SK-N-SH (cell line): ENCODE data around the gene NTMT1. TPM values are rescaled to one million over a fixed set of nuclear protein-coding genes. Genes with fewer than 3 reads are reported as not detected.

Experiments used
- CTCF ChIA-PET: fragments of 300-600, 350-600 bp; formaldehyde crosslinking; extraction: SDS; loops from one replicate; lab custom pipeline; 2021; lab: Yijun Ruan, JAX
- POLR2A ChIA-PET: fragments of 350-600 bp; sonication (Branson Sonifier 250); formaldehyde crosslinking; extraction: SDS; loops from one replicate; lab custom pipeline; 2020; ENCODE audit warnings: antibody characterized with exemption, inconsistent platforms; lab: Yijun Ruan, JAX
- DNase-seq: peaks from one replicate; pipeline ENCODE4 v3.0.0; 2012
- H2AFZ ChIP-seq: fragments of 200-600 bp; sonication (generic); 2 replicates; pipeline ENCODE4 v1.8.1; 2016; ENCODE audit warnings: antibody characterized with exemption, mild to moderate bottlenecking, low read depth
- H3F3A ChIP-seq: fragments of 200-600 bp; sonication (generic); replicated peaks from 2 replicates; pipeline ENCODE3; 2016; ENCODE audit warnings: antibody characterized with exemption, mild to moderate bottlenecking; ENCODE audit not compliant: insufficient read depth
- H3K27ac ChIP-seq, 2 experiments: fragments of 200-500 bp in 1 of 2; fragments of 200-600 bp in 1 of 2; sonication (Bioruptor generic) in 1 of 2; sonication (generic), shearing (Covaris generic) in 1 of 2; 2 replicates each; pipeline versions ENCODE4 v1.5.1 to v1.6.1; 2014 to 2016; ENCODE audit warnings: low read depth in 2 of 2, inconsistent platforms in 1 of 2, low read length in 1 of 2, mild to moderate bottlenecking in 1 of 2, mixed read lengths in 1 of 2
- H3K27me3 ChIP-seq: fragments of 200-600 bp; sonication (generic), shearing (Covaris generic); 2 replicates; pipeline ENCODE4 v1.6.1; 2016; ENCODE audit warnings: mixed run types; ENCODE audit not compliant: insufficient read depth
- H3K36me3 ChIP-seq, 2 experiments: fragments of 200-500 bp in 1 of 2; fragments of 200-600 bp in 1 of 2; sonication (Bioruptor generic) in 1 of 2; sonication (generic) in 1 of 2; replicated peaks in 1 of 2; 2 replicates each; pipeline versions ENCODE3 to v1.5.1; 2014 to 2016; ENCODE audit warnings: low read length in 1 of 2, mild to moderate bottlenecking in 1 of 2; ENCODE audit not compliant: insufficient read depth in 2 of 2, control insufficient read depth in 1 of 2
- H3K4me1 ChIP-seq, 2 experiments: fragments of 200-500 bp in 1 of 2; fragments of 200-600 bp in 1 of 2; sonication (Bioruptor generic) in 1 of 2; sonication (generic), shearing (Covaris generic) in 1 of 2; 2 replicates each; pipeline versions ENCODE4 v1.5.1 to v1.6.1; 2014 to 2016; ENCODE audit warnings: low read depth in 1 of 2, low read length in 1 of 2, mixed run types in 1 of 2; ENCODE audit not compliant: insufficient read depth in 2 of 2, control insufficient read depth in 1 of 2
- H3K4me2 ChIP-seq: fragments of 200-600 bp; sonication (generic), shearing (Covaris generic); 2 replicates; pipeline ENCODE4 v1.6.1; 2017; ENCODE audit warnings: mixed run types
- H3K4me3 ChIP-seq, 2 experiments: fragments of 200-500 bp in 1 of 2; fragments of 200-600 bp in 1 of 2; sonication (Bioruptor generic) in 1 of 2; sonication (generic), shearing (Covaris generic) in 1 of 2; 2 replicates each; pipeline versions ENCODE4 v1.5.1 to v1.8.1; 2014 to 2016; ENCODE audit warnings: low read depth in 2 of 2, inconsistent platforms in 1 of 2, low read length in 1 of 2, mild to moderate bottlenecking in 1 of 2, mixed read lengths in 1 of 2, moderate library complexity in 1 of 2
- H3K79me2 ChIP-seq: fragments of 200-600 bp; sonication (generic); 2 replicates; pipeline ENCODE4 v1.8.1; 2017; ENCODE audit warnings: mild to moderate bottlenecking; ENCODE audit not compliant: insufficient read depth
- H3K9ac ChIP-seq: fragments of 200-600 bp; sonication (generic); 2 replicates; pipeline ENCODE4 v1.6.1; 2017; ENCODE audit warnings: mixed run types
- H3K9me2 ChIP-seq: fragments of 200-600 bp; sonication (generic); 2 replicates; pipeline ENCODE4 v1.6.1; 2017; ENCODE audit warnings: mixed run types
- H3K9me3 ChIP-seq: fragments of 200-600 bp; sonication (generic); 2 replicates; pipeline ENCODE4 v1.6.1; 2017; ENCODE audit warnings: mixed run types, mild to moderate bottlenecking, moderate library complexity
- H4K20me1 ChIP-seq: fragments of 200-600 bp; sonication (generic); 2 replicates; pipeline ENCODE4 v1.6.1; 2017; ENCODE audit warnings: mild to moderate bottlenecking, mixed run types; ENCODE audit not compliant: insufficient read depth
- CHD2 ChIP-seq: fragments of 150-350 bp; IDR thresholded peaks from 2 replicates; pipeline ENCODE4 v1.6.1; 2018; ENCODE audit warnings: low read length; ENCODE audit not compliant: partially characterized antibody
- EP300 ChIP-seq, 2 experiments: IDR thresholded peaks; 2 replicates each; pipeline versions ENCODE4 v1.4.0 to v1.6.1; 2012; ENCODE audit warnings: borderline replicate concordance in 1 of 2, low read depth in 1 of 2, low read length in 1 of 2
- EZH2phosphoT487 ChIP-seq: fragments of 200-600 bp; sonication (generic); IDR thresholded peaks from 2 replicates; pipeline ENCODE4 v1.6.1; 2017; ENCODE audit warnings: low read depth, mixed run types, mild to moderate bottlenecking, antibody characterized with exemption, moderate library complexity, borderline replicate concordance
- GATA2 ChIP-seq: sonication (generic); formaldehyde crosslinking; IDR thresholded peaks from 2 replicates; pipeline ENCODE4 v1.5.0; 2020; ENCODE audit warnings: mild to moderate bottlenecking, missing genetic modification reagents
- IRF3 ChIP-seq: fragments of 150-350 bp; IDR thresholded peaks from 2 replicates; pipeline ENCODE4 v1.6.1; 2016; ENCODE audit warnings: mild to moderate bottlenecking, low read depth, low read length
- NFIC ChIP-seq: IDR thresholded peaks from 2 replicates; pipeline ENCODE4 v1.4.0; 2012; ENCODE audit warnings: borderline replicate concordance
- NRF1 ChIP-seq: IDR thresholded peaks from 2 replicates; pipeline ENCODE4 v1.6.1; 2012; ENCODE audit warnings: low read depth, mild to moderate bottlenecking, low read length
- PBX3 ChIP-seq: IDR thresholded peaks from 2 replicates; pipeline ENCODE4; 2012
- RAD21 ChIP-seq: IDR thresholded peaks from 2 replicates; pipeline ENCODE4 v1.6.1; 2012; ENCODE audit warnings: mild to moderate bottlenecking, low read length
- RCOR1 ChIP-seq: fragments of 150-350 bp; IDR thresholded peaks from 2 replicates; pipeline ENCODE4 v1.6.1; 2017; ENCODE audit warnings: antibody characterized with exemption, low read length
- RFX5 ChIP-seq: IDR thresholded peaks from 2 replicates; pipeline ENCODE4 v1.6.1; 2012; ENCODE audit warnings: mild to moderate bottlenecking, improper control_type of control experiment, low read length
- USF1 ChIP-seq: IDR thresholded peaks from 2 replicates; pipeline ENCODE4 v1.4.0; 2012; ENCODE audit warnings: low read depth, borderline replicate concordance
- USF2 ChIP-seq: fragments of 150-350 bp; IDR thresholded peaks from 2 replicates; pipeline ENCODE4 v1.6.1; 2017; ENCODE audit warnings: antibody characterized with exemption, low read length, low read depth, borderline replicate concordance
- YY1 ChIP-seq: IDR thresholded peaks from 2 replicates; pipeline ENCODE4 v1.4.0; 2012; ENCODE audit warnings: low read depth, mild to moderate bottlenecking
- WGBS: methylation state at CpG from one replicate; pipeline ENCODE4 v1.1.6; 2017; ENCODE audit warnings: low lambda C conversion rate; 5-methylcytosine and 5-hydroxymethylcytosine counted together
- polyA plus RNA-seq, 3 experiments: library from polyadenylated mRNA; depleted of rRNA; stranded (reverse); fragments of >200 nt; gene quantifications; 2 replicates each; pipeline ENCODE4 v1.2.3, GENCODE V29; 2012

The NTMT1 gene
- polyA plus RNA-seq, 1 of the 3 experiments (the other 2 are of a cell fraction): 78.3 TPM

GRCh38 chr9:129639756-129640085 is 13.8 kb downstream of the NTMT1 start:
- Histone ChIP-seq H3K4me1 (peaks cover 18 to 31% of the 10 kb centered on the region in 2 experiments), H4K20me1 (peaks cover 33% of the 10 kb centered on the region), H3K9ac (peak overlapping the region; percentile 85; the same call in 1 of the 2 replicates), H3K4me3 (peak overlapping the region; percentile 99 to 100; a peak in 3 of 4 replicates), H3F3A (peaks cover 19% of the 10 kb centered on the region)
- WGBS: 60% methylated on average over 7 of the region's 12 CpGs
- no peak for DNase-seq
- CTCF ChIA-PET: interaction anchor here (1.0 to 7.9 kb wide), 20 partner anchors 9 to 508 kb away, joined by 3 to 81 read pairs (median 6); partner anchors contain the start of genes C9orf50 and NTMT1
- TF ChIP-seq RAD21: no peak
- TF ChIP-seq RCOR1: no peak
- TF ChIP-seq RFX5: no peak
- TF ChIP-seq EZH2phosphoT487: no peak
- no peak for TF ChIP-seq GATA2 (CRISPR knock-in tag)
- TF ChIP-seq USF2: no peak
- TF ChIP-seq NFIC: no peak
- no peak for TF ChIP-seq PBX3
- TF ChIP-seq NRF1: no peak
- TF ChIP-seq EP300 (IDR thresholded peaks at IDR 0.05; ENCODE audit: borderline replicate concordance in 1 of 2, low read depth in 1 of 2, low read length in 1 of 2): no peak
- no peak for TF ChIP-seq USF1
- TF ChIP-seq IRF3: no peak
- no peak for TF ChIP-seq YY1
- no peak for TF ChIP-seq CHD2
- TF ChIP-seq, all 33 proteins: peak for 0
- H2AFZ ChIP-seq: no peak overlapping the region
- H3K36me3 ChIP-seq: peaks cover 14 to 41% of the 10 kb centered on the region in 2 experiments
- no peaks in the 10 kb centered on the region for H3K9me2 ChIP-seq
- H3K9me3 ChIP-seq: no peaks in the 10 kb centered on the region
- no peaks in the 10 kb centered on the region for H3K27me3 ChIP-seq
- H3K4me2 ChIP-seq: peak overlapping the region; percentile 98
- peaks cover 49% of the 10 kb centered on the region for H3K79me2 ChIP-seq
- POLR2A ChIA-PET: interaction anchor here (0.5 to 2.4 kb wide), 9 partner anchors 9 to 88 kb away, joined by 3 to 15 read pairs (median 4); partner anchors contain the start of genes C9orf50 and NTMT1
- H3K27ac ChIP-seq: peak overlapping the region; percentile 54 to 92
